ENCODE results near the gene VAX1. TPM values are rescaled to one million over a fixed set of nuclear protein-coding genes. Genes with fewer than 3 reads are reported as not detected.

The VAX1 gene
- total and polyA plus RNA-seq, 9 of the 15 experiments (the other 6 are each of a cell fraction or from before 2014, with no cell fraction given): not detected

DNA sequence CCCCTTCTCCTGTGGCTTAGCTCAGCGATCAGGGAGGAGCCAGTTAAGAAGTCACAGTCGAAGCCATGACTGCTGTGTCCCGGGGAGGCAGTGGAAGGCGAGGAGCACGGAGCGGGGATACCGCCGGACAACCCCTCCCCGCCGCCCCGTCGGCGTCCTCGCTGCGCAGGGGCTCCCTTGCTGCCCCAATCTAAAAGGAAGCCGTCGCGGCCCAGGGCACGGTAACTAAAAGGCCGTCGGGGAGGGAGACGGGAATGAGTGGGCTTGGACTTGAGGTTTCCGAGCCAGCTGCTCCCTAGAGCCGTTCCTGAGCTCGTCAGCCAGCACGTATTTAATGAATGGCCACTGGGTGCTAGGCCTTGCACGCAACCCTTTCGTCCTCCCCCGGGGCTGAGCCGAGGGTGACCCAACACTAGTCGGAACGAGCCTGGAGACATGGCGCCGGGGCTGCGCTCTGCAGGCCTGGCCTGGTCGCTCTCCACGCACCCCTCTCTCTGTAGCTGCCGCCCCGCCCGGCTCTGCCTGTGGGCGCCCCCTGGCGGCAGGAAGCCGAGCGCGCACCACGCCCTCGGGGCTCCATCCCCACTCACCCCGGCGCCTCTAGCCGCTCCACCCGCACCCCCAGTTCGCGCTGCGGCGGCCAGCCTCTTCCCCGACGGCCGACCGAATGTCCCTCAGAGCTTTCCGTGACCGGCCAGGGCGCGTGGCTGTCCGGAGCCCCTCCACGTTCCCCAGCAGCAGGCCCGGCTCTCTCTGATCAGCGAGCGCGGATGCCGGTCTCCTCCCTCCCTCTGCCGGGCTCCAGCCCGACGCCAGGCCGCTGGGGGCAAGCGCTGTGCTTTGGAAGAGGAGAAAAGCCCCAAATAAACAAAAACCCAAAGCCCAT, 30.0 kb upstream of the VAX1 start (continued):
- TF ChIP-seq, protein P1, sequence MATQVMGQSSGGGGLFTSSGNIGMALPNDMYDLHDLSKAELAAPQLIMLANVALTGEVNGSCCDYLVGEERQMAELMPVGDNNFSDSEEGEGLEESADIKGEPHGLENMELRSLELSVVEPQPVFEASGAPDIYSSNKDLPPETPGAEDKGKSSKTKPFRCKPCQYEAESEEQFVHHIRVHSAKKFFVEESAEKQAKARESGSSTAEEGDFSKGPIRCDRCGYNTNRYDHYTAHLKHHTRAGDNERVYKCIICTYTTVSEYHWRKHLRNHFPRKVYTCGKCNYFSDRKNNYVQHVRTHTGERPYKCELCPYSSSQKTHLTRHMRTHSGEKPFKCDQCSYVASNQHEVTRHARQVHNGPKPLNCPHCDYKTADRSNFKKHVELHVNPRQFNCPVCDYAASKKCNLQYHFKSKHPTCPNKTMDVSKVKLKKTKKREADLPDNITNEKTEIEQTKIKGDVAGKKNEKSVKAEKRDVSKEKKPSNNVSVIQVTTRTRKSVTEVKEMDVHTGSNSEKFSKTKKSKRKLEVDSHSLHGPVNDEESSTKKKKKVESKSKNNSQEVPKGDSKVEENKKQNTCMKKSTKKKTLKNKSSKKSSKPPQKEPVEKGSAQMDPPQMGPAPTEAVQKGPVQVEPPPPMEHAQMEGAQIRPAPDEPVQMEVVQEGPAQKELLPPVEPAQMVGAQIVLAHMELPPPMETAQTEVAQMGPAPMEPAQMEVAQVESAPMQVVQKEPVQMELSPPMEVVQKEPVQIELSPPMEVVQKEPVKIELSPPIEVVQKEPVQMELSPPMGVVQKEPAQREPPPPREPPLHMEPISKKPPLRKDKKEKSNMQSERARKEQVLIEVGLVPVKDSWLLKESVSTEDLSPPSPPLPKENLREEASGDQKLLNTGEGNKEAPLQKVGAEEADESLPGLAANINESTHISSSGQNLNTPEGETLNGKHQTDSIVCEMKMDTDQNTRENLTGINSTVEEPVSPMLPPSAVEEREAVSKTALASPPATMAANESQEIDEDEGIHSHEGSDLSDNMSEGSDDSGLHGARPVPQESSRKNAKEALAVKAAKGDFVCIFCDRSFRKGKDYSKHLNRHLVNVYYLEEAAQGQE (IDR thresholded peaks at IDR 0.05; ENCODE audit: borderline replicate concordance): peak; percentile 39; the same call in 1 of the 2 replicates
- TF ChIP-seq, protein P1 (CRISPR knock-in tag; IDR thresholded peaks at IDR 0.05; ENCODE audit: low read depth): no peak
- TF ChIP-seq ZFP1 (CRISPR knock-in tag; IDR thresholded peaks at IDR 0.05) (no peak), SNIP1 (IDR thresholded peaks at IDR 0.05; ENCODE audit: low read depth) (no peak), TEAD1 (CRISPR knock-in tag; IDR thresholded peaks at IDR 0.05) (no peak), CTBP1 (IDR thresholded peaks at IDR 0.05; ENCODE audit: borderline replicate concordance) (peak; percentile 33; the same call in 1 of the 2 replicates), STAG1 (CRISPR knock-in tag; IDR thresholded peaks at IDR 0.05; ENCODE audit: borderline replicate concordance) (peak; percentile 34; the same call in 1 of the 2 replicates), ZFP30 (CRISPR knock-in tag; IDR thresholded peaks at IDR 0.05; ENCODE audit: borderline replicate concordance) (no peak), RB1 (IDR thresholded peaks at IDR 0.05; ENCODE audit: low read depth) (0 out of 2 replicates have a peak, but pooled peaks have one; percentile 33), ILK (tag; IDR thresholded peaks at IDR 0.05; ENCODE audit: borderline replicate concordance, low read depth) (no peak), NRF1 (conservative IDR thresholded peaks at IDR 0.05 in 1 of 2, IDR thresholded peaks at IDR 0.05 in 1 of 2) (peak; percentile 56 to 70), MAZ (CRISPR knock-in tag; conservative IDR thresholded peaks at IDR 0.05 in 1 of 2, IDR thresholded peaks at IDR 0.05 in 1 of 2) (peak; percentile 73 to 80), PHB2 (IDR thresholded peaks at IDR 0.05; ENCODE audit: low read depth) (no peak), SMC3 (conservative IDR thresholded peaks at IDR 0.05; ENCODE audit: insufficient read depth, low read depth, low read length) (peak; percentile 56)
- TF ChIP-seq, protein P2, sequence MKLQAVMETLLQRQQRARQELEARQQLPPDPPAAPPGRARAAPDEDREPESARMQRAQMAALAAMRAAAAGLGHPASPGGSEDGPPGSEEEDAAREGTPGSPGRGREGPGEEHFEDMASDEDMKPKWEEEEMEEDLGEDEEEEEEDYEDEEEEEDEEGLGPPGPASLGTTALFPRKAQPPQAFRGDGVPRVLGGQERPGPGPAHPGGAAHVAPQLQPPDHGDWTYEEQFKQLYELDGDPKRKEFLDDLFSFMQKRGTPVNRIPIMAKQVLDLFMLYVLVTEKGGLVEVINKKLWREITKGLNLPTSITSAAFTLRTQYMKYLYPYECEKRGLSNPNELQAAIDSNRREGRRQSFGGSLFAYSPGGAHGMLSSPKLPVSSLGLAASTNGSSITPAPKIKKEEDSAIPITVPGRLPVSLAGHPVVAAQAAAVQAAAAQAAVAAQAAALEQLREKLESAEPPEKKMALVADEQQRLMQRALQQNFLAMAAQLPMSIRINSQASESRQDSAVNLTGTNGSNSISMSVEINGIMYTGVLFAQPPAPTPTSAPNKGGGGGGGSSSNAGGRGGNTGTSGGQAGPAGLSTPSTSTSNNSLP (IDR thresholded peaks at IDR 0.05; ENCODE audit: borderline replicate concordance, low read depth, low read length): no peak

All from K562 (cell line).